Tibial nerve (tissue), 4 donors: ENCODE results near the gene PRKAG3. TPM values are rescaled to one million over a fixed set of nuclear protein-coding genes. Genes with fewer than 3 reads are reported as not detected.

Experiments
- DNase-seq, 2 donors: peaks; one replicate each; pipeline ENCODE4 v3.0.0-alpha.2; 2019; ENCODE audit warnings: low spot score in 2 of 2
- H3K27ac ChIP-seq, 4 donors: fragments of 200-600 bp; sonication (generic) in 3 of 4; one replicate each; pipeline ENCODE4 v1.5.1; 2017 to 2019; ENCODE audit warnings: mild to moderate bottlenecking in 1 of 4
- H3K27me3 ChIP-seq, 2 donors: fragments of 200-600 bp; sonication (generic) in 1 of 2; one replicate each; pipeline versions ENCODE4 v1.5.1 to v1.6.0; 2017 to 2019
- H3K36me3 ChIP-seq, 3 donors: fragments of 200-600 bp; sonication (generic); one replicate each; pipeline ENCODE4 v1.5.1; 2018 to 2019
- H3K4me1 ChIP-seq, 4 donors: fragments of 200-600 bp; sonication (generic) in 3 of 4; one replicate each; pipeline ENCODE4 v1.5.1; 2017 to 2019
- H3K4me3 ChIP-seq, 4 donors: fragments of 200-600 bp; sonication (generic) in 3 of 4; one replicate each; pipeline ENCODE4 v1.5.1; 2017 to 2019; ENCODE audit warnings: mild to moderate bottlenecking in 1 of 4, moderate library complexity in 1 of 4
- H3K9me3 ChIP-seq, 4 donors: fragments of 200-600 bp; sonication (generic) in 3 of 4; one replicate each; pipeline ENCODE4 v1.5.1; 2017 to 2019
- CTCF ChIP-seq, 5 experiments: fragments of 200-600 bp in 3 of 5; fragments of 450-650 bp in 2 of 5; sonication (generic) in 3 of 5; IDR thresholded peaks; one replicate each; pipeline ENCODE4 v1.5.1; 2016 to 2019; ENCODE audit warnings: antibody characterized with exemption in 5 of 5, mild to moderate bottlenecking in 3 of 5, moderate library complexity in 2 of 5
- EP300 ChIP-seq, 2 donors: sonication (generic); formaldehyde crosslinking; IDR thresholded peaks; one replicate each; pipeline ENCODE4 v1.6.1; 2017; ENCODE audit warnings: antibody characterized with exemption in 2 of 2, mild to moderate bottlenecking in 1 of 2
- POLR2A ChIP-seq, 2 donors: fragments of 450-650 bp; IDR thresholded peaks; one replicate each; pipeline ENCODE4 v1.6.1; 2017; ENCODE audit warnings: antibody characterized with exemption in 2 of 2, mild to moderate bottlenecking in 2 of 2, moderate library complexity in 2 of 2
- WGBS, 2 donors: methylation state at CpG; one replicate each; pipeline ENCODE4 v1.1.5; 2018; 5-methylcytosine and 5-hydroxymethylcytosine counted together
- total RNA-seq, 4 donors: library from RNA; depleted of rRNA; stranded (reverse); fragments of >200 nt; gene quantifications; one replicate each; pipeline ENCODE4 v1.1.0, GENCODE V29; 2016

The PRKAG3 gene
- total RNA-seq, 4 donors from 2014 or later, result not detected

GRCh38 chr2:218785103-218785502, 46.5 kb downstream of the PRKAG3 start:
- Histone ChIP-seq H3K36me3 (peaks cover 0 to 9% (median 0%) of the 10 kb centered on the region in 3 donors), H3K27ac (peak overlapping the region in 1 of 4 donors; percentile 18), H3K27me3 (no peaks in the 10 kb centered on the region), H3K9me3 (peaks cover 0 to 8% (median 0%) of the 10 kb centered on the region in 4 donors), H3K4me1 (peaks cover 0 to 56% (median 10%) of the 10 kb centered on the region in 4 donors), H3K4me3 (no peak overlapping the region)
- WGBS, 2 donors, result 42 to 43% methylated on average over 1 of the region's 1 CpG
- no peak for DNase-seq
- no peak for TF ChIP-seq CTCF (IDR thresholded peaks at IDR 0.05)
- TF ChIP-seq POLR2A (IDR thresholded peaks at IDR 0.05), result no peak
- TF ChIP-seq EP300 (IDR thresholded peaks at IDR 0.05), result no peak

- Histone ChIP-seq H3K36me3 (peaks cover 0 to 9% (median 0%) of the 10 kb centered on the region in 3 donors), H3K27me3 (no peaks in the 10 kb centered on the region), H3K9me3 (peaks cover 0 to 8% (median 0%) of the 10 kb centered on the region in 4 donors), H3K4me3 (peak overlapping the region in 2 of 4 donors; percentile 11 to 71), H3K27ac (peak overlapping the region in 2 of 4 donors; percentile 94), H3K4me1 (peaks cover 0 to 48% (median 10%) of the 10 kb centered on the region in 4 donors)
- no peak for TF ChIP-seq EP300 (IDR thresholded peaks at IDR 0.05)
- no peak for TF ChIP-seq CTCF (IDR thresholded peaks at IDR 0.05)
- no peak for TF ChIP-seq POLR2A (IDR thresholded peaks at IDR 0.05)
- WGBS, 2 donors, result 81 to 89% methylated on average over 4 of the region's 4 CpGs
- DNase-seq, result no peak
These were observed 47.9 kb downstream of the PRKAG3 start for GRCh38 chr2:218783688-218784087.

DNA sequence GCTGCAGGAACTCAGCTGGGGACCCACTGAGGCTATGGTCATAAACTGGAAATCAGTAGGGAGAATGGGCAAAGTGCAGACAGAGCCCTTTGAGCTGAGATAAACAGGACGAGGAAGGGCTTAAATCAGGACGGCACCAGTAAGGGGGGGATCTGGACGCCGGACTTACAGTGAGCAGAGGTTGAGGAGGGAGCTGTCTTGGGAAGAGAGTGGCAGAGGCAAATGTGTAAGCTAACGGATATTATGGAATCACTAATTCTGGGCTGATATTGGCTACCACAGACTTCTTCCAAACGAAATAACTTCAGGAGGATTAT, 49.1 kb downstream of the PRKAG3 start:
- Histone ChIP-seq H3K27ac (peak overlapping the region; percentile 85 to 94 (median 90)), H3K27me3 (no peaks in the 10 kb centered on the region), H3K36me3 (peaks cover 0 to under 1% (median 0%) of the 10 kb centered on the region in 3 donors), H3K9me3 (peaks cover 0 to under 1% (median 0%) of the 10 kb centered on the region in 4 donors), H3K4me1 (peaks cover 0 to 48% (median 10%) of the 10 kb centered on the region in 4 donors), H3K4me3 (peak overlapping the region; percentile 60 to 91 (median 74))
- no peak for TF ChIP-seq CTCF (IDR thresholded peaks at IDR 0.05)
- no peak for TF ChIP-seq EP300 (IDR thresholded peaks at IDR 0.05)
- TF ChIP-seq POLR2A (IDR thresholded peaks at IDR 0.05), result no peak
- DNase-seq, result no peak
- WGBS, 2 donors, result 10 to 14% methylated on average over 6 of the region's 6 CpGs

DNA sequence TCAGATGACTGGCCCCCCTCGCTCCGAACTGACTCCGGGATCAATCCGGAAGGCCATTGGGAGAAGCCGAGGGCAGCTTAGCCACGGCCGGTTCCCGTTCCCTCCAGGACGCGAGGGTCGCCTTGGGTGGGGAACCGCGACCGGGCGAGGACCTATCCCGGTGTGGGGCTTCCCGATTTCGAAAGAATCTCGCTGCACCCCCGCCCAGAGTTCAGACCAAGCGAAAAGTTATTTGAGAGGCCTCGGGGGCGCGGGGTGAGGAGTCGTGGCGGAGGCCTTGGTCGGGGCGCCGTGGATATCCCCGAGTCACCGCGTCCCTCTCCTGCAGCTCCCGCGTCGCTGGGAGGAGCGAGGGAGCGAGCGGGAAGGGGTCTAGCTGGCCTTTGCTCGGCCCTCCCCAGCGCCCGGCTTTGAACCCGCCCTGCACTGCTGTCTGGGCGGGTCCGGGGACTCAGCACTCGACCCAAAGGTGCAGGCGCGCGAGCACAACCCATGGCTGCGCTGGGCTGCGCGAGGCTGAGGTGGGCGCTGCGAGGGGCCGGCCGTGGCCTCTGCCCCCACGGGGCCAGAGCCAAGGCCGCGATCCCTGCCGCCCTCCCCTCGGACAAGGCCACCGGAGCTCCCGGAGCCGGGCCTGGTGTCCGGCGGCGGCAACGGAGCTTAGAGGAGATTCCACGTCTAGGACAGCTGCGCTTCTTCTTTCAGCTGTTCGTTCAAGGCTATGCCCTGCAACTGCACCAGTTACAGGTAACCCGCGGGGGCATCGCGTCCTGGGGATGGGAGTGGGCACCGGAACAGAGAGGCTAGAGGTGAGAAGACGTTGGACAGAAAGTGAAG, 49.7 kb downstream of the PRKAG3 start, which contains the start of gene CYP27A1:
CYP27A1 (plus strand) TSS at position 457 of the 837 bp plus-strand sequence; CDS start at position 493, 36 bp downstream.
- Histone ChIP-seq H3K9me3 (peaks cover 0 to 3% (median 0%) of the 10 kb centered on the region in 4 donors), H3K27ac (peak within 1 kb of the TSS; percentile 85 to 94 (median 90)), H3K36me3 (no peaks in the 10 kb centered on the region), H3K4me1 (peaks cover 0 to 48% (median 10%) of the 10 kb centered on the region in 4 donors), H3K4me3 (peak within 1 kb of the TSS; percentile 60 to 91 (median 74)), H3K27me3 (no peaks in the 10 kb centered on the region)
- 1% methylated on average over 32 to 47 of the region's 76 CpGs for WGBS, 2 donors
- peak; percentile 49 to 50 for DNase-seq
- TF ChIP-seq CTCF (IDR thresholded peaks at IDR 0.05), result no peak
- TF ChIP-seq EP300 (IDR thresholded peaks at IDR 0.05), result peak in 1 of 2 donors; percentile 72
- peak in 1 of 2 donors; percentile 49 for TF ChIP-seq POLR2A (IDR thresholded peaks at IDR 0.05)
